ENCODE results near the gene AFMID. TPM values are rescaled to one million over a fixed set of nuclear protein-coding genes. Genes with fewer than 3 reads are reported as not detected.

The AFMID gene
- total and polyA plus RNA-seq, 3 donors from 2014 or later: 36.1 to 82.2 (median 59.4) TPM

DNA sequence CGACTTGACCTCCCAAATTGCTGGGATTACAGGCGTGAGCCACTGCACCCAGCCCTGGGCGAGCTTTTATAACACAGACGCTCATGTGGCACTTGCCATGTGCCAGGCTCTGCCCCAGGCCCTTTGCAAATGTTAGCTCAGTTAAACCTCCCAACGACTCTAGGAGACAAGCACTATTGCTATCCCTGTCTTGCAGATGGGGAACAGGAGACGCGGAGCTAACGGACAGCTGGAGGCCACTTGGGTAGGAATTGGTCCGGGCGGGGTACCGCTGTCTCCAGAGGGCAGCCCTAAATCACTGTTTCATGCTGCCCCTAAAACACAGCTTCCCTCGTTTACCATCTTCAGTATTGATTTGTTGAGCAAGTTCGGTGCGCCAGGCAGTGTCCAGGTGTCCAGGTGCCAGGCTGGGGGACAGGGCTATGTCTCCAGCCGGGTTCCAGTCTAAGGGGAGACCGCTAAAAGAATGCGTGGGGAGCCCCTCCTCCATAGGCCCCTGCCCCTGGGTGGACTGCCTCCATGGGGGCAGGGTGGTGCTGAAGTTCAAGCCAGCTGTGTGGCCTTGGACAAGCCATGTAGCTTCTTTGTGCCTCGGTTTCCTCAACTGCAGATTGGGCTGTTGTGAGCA, 68.0 kb downstream of the AFMID start:
- Histone ChIP-seq H3K27ac (no peak overlapping the region), H3K4me1 (peaks cover 6% of the 10 kb centered on the region), H3K27me3 (no peaks in the 10 kb centered on the region), H3K36me3 (ENCODE audit: low read depth, missing control alignments) (no peaks in the 10 kb centered on the region), H3K4me3 (peak overlapping the region in 1 of 2 donors; percentile 91), H3K9me3 (no peaks in the 10 kb centered on the region)
- TF ChIP-seq POLR2A (IDR thresholded peaks at IDR 0.05) (no peak), CTCF (IDR thresholded peaks at IDR 0.05) (no peak)
- no peak for DNase-seq
- 84 to 86% methylated on average over 18 of the region's 18 CpGs for WGBS, 2 donors
- intact Hi-C loops (cut with DNase I; ENCODE audit: low total_unique reads): loop anchor here (10.0 kb wide), 1 partner anchor 140 kb away; no protein-coding TSS in a partner anchor

GRCh38 chr17:78255953-78256706, 69.0 kb downstream of the AFMID start:
- Histone ChIP-seq H3K27me3 (no peaks in the 10 kb centered on the region), H3K4me1 (peaks cover 5% of the 10 kb centered on the region), H3K36me3 (ENCODE audit: low read depth, missing control alignments) (no peaks in the 10 kb centered on the region), H3K9me3 (no peaks in the 10 kb centered on the region), H3K4me3 (no peak overlapping the region), H3K27ac (no peak overlapping the region)
- WGBS, 2 donors: 62 to 85% methylated on average over 6 to 14 of the region's 14 CpGs
- TF ChIP-seq CTCF (IDR thresholded peaks at IDR 0.05) (no peak), POLR2A (IDR thresholded peaks at IDR 0.05) (no peak)
- no peak for DNase-seq
- intact Hi-C loops (cut with DNase I; ENCODE audit: low total_unique reads): loop anchor here (10.0 kb wide), 1 partner anchor 141 kb away; no protein-coding TSS in a partner anchor

GRCh38 chr17:78256707-78257591, 69.8 kb downstream of the AFMID start:
- Histone ChIP-seq H3K4me3 (no peak overlapping the region), H3K9me3 (no peaks in the 10 kb centered on the region), H3K27me3 (no peaks in the 10 kb centered on the region), H3K4me1 (peaks cover 3% of the 10 kb centered on the region), H3K36me3 (ENCODE audit: low read depth, missing control alignments) (no peaks in the 10 kb centered on the region), H3K27ac (no peak overlapping the region)
- no peak for DNase-seq
- intact Hi-C loops (cut with DNase I; ENCODE audit: low total_unique reads): loop anchor here (10.0 kb wide), 1 partner anchor 142 kb away; no protein-coding TSS in a partner anchor
- WGBS, 2 donors: 61 to 72% methylated on average over 14 to 18 of the region's 18 CpGs
- TF ChIP-seq POLR2A (IDR thresholded peaks at IDR 0.05): no peak
- TF ChIP-seq CTCF (IDR thresholded peaks at IDR 0.05): no peak

Small RNAs within 50 kb of the gene (small RNA-seq; reads per million reads assigned to genes)
- 0.09 to 0.55 reads per million in 2 donors for gene AC087645.1

Other genes starting within 250 kb of the AFMID start
- 10 to 100 TPM; 27.4 to 35.6 TPM for gene TNRC6C, start 228.7 kb upstream of the AFMID start, total RNA-seq
- gene TNRC6C, start 228.7 kb upstream of the AFMID start, polyA plus RNA-seq (ENCODE audit: insufficient read depth, low read depth, low replicate concordance): 26.2 TPM
- 10 to 100 TPM; 18.0 to 20.3 TPM for gene TMC6, start 58.6 kb upstream of the AFMID start, total RNA-seq
- gene TMC6, start 58.6 kb upstream of the AFMID start, polyA plus RNA-seq (ENCODE audit: insufficient read depth, low read depth, low replicate concordance): 10.8 TPM
- 1 to 10 TPM; 3.5 to 9.3 TPM for gene TMC8, start 56.6 kb upstream of the AFMID start, total RNA-seq
- gene TMC8, start 56.6 kb upstream of the AFMID start, polyA plus RNA-seq (ENCODE audit: insufficient read depth, low read depth, low replicate concordance): 5.6 TPM
- 1 to 10 TPM; 1.1 to 1.3 TPM for gene C17orf99, start 41.0 kb upstream of the AFMID start, total RNA-seq
- gene C17orf99, start 41.0 kb upstream of the AFMID start, polyA plus RNA-seq (ENCODE audit: insufficient read depth, low read depth, low replicate concordance): not detected
- 10 to 100 TPM; 68.7 to 70.6 TPM for gene SYNGR2, start 18.8 kb upstream of the AFMID start, total RNA-seq
- 63.7 TPM for gene SYNGR2, start 18.8 kb upstream of the AFMID start, polyA plus RNA-seq (ENCODE audit: insufficient read depth, low read depth, low replicate concordance)
- gene TK1, start 310 bp upstream of the AFMID start, total RNA-seq: 1 to 10 TPM; 3.9 to 4.8 TPM
- gene TK1, start 310 bp upstream of the AFMID start, polyA plus RNA-seq (ENCODE audit: insufficient read depth, low read depth, low replicate concordance): 5.7 TPM
- gene BIRC5, start 26.9 kb downstream of the AFMID start, total RNA-seq: 10 to 100 TPM; 12.4 to 28.1 TPM
- 58.5 TPM for gene BIRC5, start 26.9 kb downstream of the AFMID start, polyA plus RNA-seq (ENCODE audit: insufficient read depth, low read depth, low replicate concordance)
- gene TMEM235, start 44.3 kb downstream of the AFMID start, total RNA-seq: not detected
- gene TMEM235, start 44.3 kb downstream of the AFMID start, polyA plus RNA-seq (ENCODE audit: insufficient read depth, low read depth, low replicate concordance): not detected
- 10 to 100 TPM in 1 of 2 donors, 1 to 10 TPM in 1; 2.2 to 17.8 TPM for gene SOCS3, start 172.7 kb downstream of the AFMID start, total RNA-seq
- 9.6 TPM for gene SOCS3, start 172.7 kb downstream of the AFMID start, polyA plus RNA-seq (ENCODE audit: insufficient read depth, low read depth, low replicate concordance)
- 10 to 100 TPM; 50.4 to 58.4 TPM for gene PGS1, start 191.3 kb downstream of the AFMID start, total RNA-seq
- gene PGS1, start 191.3 kb downstream of the AFMID start, polyA plus RNA-seq (ENCODE audit: insufficient read depth, low read depth, low replicate concordance): 34.9 TPM